DMS153 (cell line): ENCODE data around the gene PHACTR1.

Source experiments
- DNase-seq: peaks from one replicate; lab custom pipeline; 2025; lab: John Stamatoyannopoulos, UW

The PHACTR1 gene

GRCh38 chr6:12951415-12951814 is 234.8 kb downstream of the PHACTR1 start:
- DNase-seq: no peak

GRCh38 chr6:12952318-12952717 is 235.8 kb downstream of the PHACTR1 start:
- no peak for DNase-seq

- no peak for DNase-seq
These were observed 239.4 kb downstream of the PHACTR1 start for GRCh38 chr6:12955956-12956355.

GRCh38 chr6:12956991-12957320 is 240.4 kb downstream of the PHACTR1 start:
- no peak for DNase-seq

GRCh38 chr6:12957321-12958051 is 240.9 kb downstream of the PHACTR1 start:
- DNase-seq: no peak

- no peak for DNase-seq
These were observed 241.6 kb downstream of the PHACTR1 start for GRCh38 chr6:12958052-12958706.

GRCh38 chr6:12961761-12962160 is 245.2 kb downstream of the PHACTR1 start:
- DNase-seq: no peak

- no peak for DNase-seq
These were observed 246.0 kb downstream of the PHACTR1 start for GRCh38 chr6:12962529-12962928.

GRCh38 chr6:12962987-12963386 is 246.4 kb downstream of the PHACTR1 start:
- no peak for DNase-seq

GRCh38 chr6:12963567-12963966 is 247.0 kb downstream of the PHACTR1 start:
- DNase-seq: no peak

GRCh38 chr6:12967686-12968085 is 251.1 kb downstream of the PHACTR1 start:
- no peak for DNase-seq

GRCh38 chr6:12968290-12968689 is 251.7 kb downstream of the PHACTR1 start:
- DNase-seq: no peak

- no peak for DNase-seq
These were observed 252.4 kb downstream of the PHACTR1 start for GRCh38 chr6:12968839-12969558.

GRCh38 chr6:12969966-12970365 is 253.4 kb downstream of the PHACTR1 start:
- DNase-seq: no peak

GRCh38 chr6:12973386-12973785 is 256.8 kb downstream of the PHACTR1 start:
- DNase-seq: no peak

GRCh38 chr6:12974551-12974950 is 258.0 kb downstream of the PHACTR1 start:
- no peak for DNase-seq

- no peak for DNase-seq
These were observed 259.8 kb downstream of the PHACTR1 start for GRCh38 chr6:12976366-12976765.

GRCh38 chr6:12977206-12977605 is 260.6 kb downstream of the PHACTR1 start:
- no peak for DNase-seq

GRCh38 chr6:12977806-12978205 is 261.2 kb downstream of the PHACTR1 start:
- DNase-seq: no peak

GRCh38 chr6:12980741-12981140 is 264.2 kb downstream of the PHACTR1 start:
- DNase-seq: no peak

- DNase-seq: no peak
These were observed 268.2 kb downstream of the PHACTR1 start for GRCh38 chr6:12984776-12985175.

GRCh38 chr6:12987783-12988182 is 271.2 kb downstream of the PHACTR1 start:
- no peak for DNase-seq

GRCh38 chr6:12990162-12990561 is 273.6 kb downstream of the PHACTR1 start:
- DNase-seq: no peak
